Activated gamma-delta T cell treated with anti-CD3 and anti-CD28 coated beads, Interleukin-2, amount 50 U/mL, for 16 hours (primary cell): ENCODE results near the gene MCRS1.

Experiments used
- DNase-seq: peaks from one replicate; pipeline ENCODE4 v3.0.0-alpha.2; 2020; ENCODE audit warnings: low read depth

Gene MCRS1

DNA sequence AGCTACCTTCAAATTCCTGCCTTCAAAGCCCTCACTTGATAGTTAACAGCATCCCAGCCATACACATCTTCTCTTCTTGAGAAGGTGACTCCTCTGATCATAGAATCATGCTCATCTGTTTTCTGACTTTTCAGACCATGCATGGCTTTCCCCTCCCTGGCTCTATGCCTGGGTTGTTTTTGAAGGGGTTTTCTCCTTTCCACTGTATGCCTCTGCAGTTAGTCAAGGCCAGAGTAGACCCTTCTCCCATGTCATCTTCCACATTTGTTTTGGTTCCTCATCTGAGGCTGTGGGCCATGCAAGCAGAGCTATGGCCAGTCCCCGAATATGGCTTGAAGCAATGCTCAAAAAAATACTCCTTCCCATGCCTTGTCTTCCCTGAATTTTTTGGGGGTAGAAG is 14.3 kb upstream of the MCRS1 start:
- no peak for DNase-seq

DNA sequence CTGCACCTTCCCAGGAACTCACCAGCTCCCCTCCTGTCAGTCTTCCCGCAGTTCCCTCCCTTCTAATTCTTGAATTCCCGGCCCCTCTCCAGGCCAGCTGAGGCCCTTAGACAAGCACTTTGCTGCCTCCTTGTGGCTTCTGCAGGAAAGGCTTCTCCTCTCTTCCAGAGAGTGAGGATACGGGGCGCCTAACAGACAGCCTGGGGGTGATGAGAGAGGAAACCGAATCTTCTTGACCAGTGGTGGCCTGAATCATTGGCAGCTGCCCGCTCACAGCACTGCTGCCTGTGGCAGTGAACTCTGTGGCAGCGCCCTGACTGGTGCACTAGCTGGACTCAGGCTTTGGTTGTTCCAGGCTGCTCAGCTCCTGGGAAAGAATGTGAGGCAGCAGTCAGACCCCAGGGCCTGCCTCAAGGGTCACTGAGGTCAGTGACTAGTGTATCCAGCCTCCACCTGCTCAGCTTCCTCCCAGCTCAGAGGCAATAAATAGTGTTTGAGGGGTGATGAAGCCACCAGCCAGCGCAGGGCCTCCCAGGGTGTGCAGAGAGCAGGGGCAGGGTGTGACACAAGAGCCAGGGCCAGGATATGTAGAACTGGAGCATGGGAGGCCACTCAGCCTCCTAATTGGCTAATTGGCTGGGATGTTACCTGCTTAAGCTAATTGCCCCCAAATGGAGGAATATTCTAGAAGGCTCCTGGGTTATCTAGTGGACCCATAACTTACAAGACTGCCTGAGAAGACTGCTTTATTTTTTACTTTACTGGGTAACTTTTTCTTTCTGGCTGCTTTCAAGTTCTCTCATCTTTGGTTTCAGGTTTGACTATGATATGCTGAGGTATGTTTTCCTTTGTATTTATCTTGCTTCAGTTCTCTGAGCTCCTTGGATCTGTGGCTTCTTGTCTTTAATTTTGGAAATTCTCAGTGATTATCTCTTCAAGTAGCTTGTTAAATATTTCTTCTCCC is 12.9 kb upstream of the MCRS1 start:
- peak; percentile 31 for DNase-seq

DNA sequence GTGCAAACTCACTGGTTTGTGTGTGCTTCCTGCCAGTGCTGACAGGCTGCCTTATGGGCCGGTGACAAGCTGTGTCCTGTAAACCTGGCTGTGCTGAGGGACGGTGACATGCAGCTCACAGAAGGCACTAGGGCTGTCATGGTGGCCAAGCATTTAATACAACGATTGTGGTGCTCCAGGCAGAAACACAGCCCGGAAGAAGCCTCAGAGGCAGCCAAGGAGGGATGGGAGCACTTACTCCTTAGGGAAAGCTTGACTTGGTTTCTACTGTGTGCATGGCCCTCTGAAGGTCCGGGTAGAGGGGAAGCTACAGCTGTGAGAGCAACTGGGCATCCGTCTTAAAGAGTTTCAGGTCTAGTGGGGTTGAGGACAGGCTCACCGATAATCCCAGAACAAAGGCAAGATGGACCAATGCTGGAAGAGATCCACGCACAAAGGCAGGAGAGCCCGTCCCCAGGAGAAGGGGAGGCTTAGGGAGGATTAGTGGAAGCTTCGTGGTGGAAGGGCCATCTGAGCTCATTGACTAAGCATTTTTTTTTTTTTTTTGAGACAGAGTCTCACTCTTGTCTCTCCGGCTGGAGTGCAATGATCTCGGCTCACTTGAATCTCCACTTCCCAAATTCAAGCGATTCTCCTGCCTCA is 10.7 kb upstream of the MCRS1 start:
- DNase-seq = no peak

DNA sequence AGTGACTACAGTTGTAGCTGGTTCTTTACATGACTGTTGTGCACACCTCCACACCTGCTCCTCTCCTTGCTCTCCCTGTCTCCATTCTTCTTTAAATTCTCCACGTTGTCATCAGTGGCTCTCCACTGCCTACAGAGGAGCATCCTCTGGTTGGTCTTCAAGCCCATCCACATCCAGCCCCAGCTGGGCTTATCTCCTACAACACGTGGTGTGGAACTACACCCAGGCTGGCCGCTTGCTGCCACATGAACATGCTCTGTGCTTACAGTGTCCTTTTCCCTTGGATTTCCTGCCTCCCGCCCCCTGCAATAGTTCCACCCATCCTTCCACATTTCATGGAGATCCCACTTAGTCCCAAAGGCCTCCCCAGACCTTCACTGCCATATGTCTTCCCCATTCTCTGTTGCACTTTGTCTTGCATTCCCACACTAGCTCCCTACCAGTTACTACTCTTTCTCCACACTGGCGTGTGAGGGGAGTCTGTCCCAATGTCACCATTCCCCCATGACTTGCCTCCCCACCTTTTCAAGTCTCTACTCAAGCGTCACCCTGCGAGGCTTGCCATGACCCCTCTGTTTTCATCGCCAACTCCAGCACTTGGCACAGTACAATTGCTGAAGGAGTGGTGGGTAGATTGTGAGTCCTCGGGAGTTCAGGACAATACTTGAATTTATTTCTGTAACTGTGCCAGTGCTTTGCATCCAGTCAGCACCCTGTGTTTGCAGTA is 9.8 kb upstream of the MCRS1 start:
- DNase-seq = no peak

DNA sequence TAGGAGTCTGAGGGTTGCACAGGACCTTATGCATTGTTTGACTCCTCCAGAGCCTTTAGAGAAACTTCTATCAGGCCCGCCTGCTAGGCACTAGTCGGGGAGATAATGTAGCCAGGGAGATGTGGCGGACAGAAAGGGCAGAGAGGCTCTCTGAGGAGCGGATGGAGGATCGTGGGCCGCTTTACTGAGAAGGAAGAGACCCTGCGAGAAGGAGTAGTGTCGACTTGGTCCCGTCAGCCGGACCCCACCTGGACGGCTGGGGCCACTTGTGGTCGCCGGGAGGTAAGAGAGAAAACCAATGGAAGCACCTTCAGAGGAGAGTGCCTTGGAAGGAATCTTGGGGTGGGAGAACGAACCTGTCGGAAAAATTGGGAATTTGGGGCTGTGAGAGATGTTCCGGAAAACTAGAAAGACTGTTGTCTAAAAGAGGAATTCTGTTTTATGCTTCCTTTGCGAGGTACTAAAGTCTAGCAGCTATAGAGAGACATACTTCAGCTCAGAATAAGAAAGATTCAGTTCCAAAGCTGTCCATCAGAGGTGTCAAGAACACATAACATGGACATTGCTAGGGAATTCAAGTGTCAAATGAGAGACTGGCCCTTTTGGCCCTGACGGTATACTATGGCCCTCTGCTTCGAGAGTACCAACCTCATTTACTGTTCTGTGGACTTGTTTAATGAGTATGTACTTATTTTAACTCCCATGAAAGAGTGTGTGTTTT is 660 bp upstream of the MCRS1 start:
- no peak for DNase-seq

DNA sequence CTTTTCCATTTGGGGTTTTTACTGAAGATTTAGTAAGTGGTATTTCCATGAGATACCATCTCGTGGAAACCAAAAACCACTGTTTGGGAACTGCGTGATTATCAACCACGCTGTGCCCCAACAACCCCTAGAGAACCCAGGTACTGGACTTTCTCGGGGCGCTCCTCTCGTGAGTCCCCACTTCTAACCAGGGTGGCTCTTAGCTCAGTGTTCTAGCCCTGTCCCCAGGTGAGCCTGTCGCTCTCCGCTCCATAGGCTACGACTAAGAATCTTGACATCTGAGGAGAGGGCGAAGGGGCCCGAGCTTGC is 686 bp downstream of the MCRS1 start:
- no peak for DNase-seq

DNA sequence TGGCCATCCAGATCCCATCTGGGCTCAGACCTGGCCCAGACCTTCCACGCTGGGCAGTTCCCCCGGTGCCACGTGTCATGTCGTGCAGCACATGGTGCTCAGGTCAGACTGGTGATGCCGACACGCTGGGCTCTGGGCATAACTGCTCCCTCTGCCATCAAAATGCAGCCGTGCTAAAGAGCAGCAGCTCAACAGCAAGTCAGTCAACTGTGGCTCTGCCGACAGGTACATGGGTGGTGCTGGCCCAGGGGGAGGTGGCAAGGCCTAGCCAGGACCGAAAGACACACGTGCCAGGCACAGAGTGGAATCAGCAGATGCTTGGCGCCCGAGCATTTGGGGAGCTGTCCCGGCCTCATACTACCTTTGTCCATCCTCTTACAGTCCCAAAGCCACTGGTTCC is 1.6 kb downstream of the MCRS1 start:
- DNase-seq = no peak

DNA sequence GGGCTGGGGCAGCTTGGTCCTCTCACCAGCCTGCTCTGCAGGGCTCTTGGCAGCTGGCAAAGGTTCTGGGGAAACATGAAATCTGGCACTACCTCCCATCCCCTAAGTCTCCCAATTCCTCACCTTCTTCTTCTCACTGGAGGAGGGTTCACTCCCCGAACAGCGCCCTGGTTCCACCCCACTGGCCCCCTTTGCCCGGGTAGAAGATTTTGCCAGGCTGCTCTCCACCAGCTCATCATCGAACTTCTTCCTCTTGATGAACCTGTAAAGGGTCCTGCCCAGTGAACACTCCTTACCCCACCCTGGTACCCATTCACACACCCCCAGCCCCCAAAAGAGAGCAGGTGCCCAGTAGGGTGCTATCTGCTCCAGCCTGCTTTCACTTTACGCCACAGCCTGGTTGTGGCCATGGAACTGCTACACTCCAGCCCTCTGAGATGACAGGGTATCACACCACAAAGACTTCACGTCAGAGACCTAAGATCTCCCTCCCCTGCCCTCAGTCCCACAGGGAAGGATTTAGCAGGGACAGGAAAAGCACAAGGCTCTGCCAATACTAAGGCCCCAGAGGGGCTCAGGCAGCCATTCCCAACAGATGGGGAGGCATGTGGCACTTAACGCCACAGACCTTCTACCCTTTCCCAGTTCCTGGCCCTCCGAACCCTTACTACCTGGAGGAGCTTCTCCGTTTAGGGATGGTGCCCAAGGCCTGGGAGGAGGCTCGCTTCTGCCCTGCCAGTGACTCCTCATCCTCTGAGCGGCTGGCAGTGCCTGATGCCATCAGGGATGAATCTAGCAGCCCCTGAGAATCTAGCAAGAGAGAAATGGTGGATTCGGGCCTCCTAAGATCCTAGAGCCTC is 2.3 kb downstream of the MCRS1 start:
- DNase-seq = no peak

DNA sequence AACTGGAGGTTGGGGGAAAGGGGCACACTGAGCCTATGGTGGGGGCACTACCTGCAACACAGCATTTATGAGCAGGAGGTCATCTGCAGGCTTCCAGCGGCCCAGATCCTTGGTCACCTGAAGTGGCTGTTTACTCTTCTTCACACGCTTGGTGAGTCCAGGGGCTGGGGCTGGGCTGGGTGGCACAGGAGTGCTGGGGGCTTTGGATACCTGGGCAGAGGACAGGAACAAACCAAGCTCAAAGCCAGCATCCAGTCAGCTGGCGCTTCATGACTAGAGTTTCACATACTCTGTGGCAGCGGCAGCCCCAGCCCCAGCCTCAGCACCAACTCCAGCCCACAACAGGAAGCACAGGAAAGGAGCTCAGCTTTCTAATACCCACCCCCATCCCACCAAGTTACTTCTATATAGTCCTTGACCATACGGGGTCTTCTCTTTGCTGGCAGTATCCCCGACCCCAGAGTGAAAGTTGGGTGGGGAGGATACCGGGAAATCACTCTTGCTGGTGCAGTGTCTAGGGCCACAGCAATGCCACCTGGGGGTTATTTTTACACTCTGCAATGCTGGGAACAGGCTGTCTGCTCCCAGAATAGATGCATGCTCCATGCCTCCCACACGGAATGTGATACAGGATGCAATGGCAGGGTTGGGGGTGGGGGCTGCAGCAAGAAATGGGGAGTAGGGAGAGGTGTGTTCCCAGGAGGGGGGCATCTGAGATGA is 3.1 kb downstream of the MCRS1 start:
- no peak for DNase-seq

DNA sequence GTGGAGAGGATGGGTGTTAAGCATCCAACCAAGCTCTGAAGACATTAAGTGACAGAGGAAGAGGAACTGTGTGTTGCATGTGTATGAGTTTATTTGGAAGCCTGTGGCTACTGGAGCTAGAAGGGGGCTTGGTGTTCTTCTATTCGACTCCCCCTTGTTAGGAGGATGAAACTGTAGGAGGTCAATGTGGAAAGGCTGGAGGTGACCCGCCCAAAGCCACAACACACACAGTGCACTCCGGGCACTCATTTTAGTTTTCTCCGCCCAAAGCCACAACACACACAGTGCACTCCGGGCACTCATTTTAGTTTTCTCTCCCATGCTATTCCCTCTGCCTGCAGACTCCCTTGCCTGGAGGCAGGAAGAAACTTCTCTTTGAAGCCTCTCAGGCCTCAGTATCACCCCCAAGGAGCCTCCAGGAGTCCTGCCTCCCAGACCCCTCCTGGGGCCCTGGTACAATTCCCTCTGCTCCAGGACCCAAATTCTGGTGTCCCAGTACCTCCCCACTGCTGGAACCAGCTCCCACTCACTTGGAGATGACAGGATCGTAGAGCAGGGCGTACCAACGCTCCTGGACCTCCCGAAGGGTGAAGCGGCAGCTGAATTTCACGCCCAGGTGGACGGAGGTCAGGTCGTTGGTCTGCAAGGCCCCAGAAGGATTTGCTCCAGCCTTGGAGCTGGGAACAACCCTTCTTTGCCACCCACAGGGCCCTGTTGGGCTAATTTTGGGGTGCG is 3.8 kb downstream of the MCRS1 start:
- no peak for DNase-seq

DNA sequence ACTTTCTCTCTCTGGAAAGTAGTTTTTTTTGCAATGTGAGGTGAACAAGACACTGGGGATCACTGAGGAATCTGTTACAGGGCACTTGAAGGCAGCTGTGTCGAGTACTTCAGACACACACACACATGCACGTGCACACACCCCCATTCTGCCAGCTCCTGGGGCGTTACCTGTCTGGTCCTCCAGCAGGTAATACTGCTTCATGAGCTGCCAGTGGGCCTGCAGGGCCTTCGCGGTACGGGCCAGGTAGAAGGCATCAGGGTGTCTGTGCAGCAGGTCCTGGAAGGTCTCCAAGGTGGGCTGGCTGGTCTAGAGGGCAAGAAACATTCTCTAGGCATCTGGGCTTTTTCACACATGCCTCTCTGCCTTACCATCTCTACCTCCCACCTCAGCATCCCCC is 5.1 kb downstream of the MCRS1 start:
- DNase-seq = no peak

DNA sequence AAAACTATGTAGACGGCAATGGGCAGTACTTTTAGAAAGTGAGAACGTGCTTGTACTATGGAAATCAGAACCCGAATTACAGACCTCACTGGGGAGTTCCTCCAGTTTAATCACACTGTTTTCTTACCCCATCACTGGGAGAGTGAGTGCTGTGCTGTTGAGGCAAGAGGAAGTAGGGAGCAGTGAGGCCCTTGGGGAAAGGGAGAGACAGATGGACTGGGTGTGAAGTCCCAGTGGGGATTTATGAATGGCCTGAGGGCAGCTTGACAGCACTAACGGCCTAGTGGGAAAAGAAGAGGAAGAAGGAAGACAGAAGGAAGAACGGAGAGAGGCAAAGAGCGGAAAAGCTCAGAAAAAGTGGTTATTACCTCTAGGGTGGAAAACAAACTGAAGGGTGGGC is 5.7 kb downstream of the MCRS1 start:
- DNase-seq = no peak

DNA sequence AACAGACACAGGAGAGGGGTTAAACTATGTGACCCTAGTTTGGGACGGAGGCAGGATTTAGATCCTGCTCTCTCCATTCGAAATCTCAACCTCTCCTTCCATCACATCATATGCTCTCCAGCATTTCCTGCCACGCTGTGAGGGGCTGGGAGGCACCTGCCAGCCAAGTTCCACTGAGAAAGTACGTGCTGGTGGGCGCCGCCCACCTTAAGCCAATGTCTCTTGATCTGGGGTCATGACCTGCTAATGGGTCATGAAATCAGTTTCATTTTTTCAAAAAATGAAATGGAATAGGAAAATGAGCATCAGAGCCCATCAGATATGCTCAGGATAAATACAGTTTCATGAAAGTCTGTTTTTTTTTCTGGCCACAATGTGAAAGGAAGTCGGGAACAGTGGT is 7.2 kb downstream of the MCRS1 start:
- DNase-seq = no peak

DNA sequence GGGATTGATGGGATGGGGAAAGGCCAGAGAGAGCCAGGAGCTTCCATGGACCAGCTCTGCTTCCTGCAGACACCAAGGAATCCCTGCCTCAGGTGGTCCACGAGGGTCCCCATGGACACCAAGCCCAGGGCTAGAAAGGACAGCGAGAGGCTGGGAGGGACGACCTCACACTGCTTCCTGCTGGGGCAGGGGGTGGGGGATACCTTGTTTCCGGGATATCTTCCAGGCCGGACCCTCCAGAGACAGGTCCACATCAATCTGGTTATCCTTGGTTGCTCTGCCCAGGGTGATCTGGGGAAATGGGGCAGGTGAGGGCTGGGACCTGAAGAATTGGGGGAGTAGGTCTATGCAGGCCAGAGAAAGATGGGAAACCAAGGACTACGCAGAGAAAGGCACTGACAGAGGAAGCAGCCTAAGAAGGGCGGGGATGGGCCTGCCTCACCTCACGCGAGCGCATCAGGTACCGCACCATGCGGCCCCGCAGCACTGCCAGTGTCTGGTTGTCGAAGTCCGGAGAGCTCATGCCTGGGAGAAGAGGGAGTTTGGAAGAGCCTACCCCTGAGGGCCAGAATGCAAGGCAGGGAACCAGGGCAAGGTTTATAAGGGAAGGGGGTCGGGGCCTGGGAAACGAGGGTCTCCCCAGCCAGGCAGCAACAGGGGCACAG is 8.8 kb downstream of the MCRS1 start:
- no peak for DNase-seq

DNA sequence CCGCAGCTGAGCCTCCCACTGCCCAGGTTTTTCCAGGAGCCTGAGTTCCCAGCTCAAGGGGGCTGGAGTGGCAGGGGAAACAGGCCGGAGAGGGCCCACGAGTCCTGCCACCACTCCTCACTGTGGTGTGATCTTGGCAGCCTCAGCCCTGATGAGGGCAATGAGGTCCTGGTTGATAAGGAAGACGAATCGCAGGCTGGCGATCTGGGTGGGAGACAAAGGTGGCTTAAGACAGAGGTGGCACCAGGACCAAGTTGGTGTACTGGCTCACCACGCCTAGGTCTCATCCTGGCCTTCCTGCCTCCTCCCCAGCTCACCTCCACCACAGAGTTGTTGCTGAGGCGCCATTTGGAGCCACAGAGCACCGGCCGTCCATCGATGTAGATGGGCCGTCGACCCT is 9.4 kb downstream of the MCRS1 start:
- DNase-seq = no peak

DNA sequence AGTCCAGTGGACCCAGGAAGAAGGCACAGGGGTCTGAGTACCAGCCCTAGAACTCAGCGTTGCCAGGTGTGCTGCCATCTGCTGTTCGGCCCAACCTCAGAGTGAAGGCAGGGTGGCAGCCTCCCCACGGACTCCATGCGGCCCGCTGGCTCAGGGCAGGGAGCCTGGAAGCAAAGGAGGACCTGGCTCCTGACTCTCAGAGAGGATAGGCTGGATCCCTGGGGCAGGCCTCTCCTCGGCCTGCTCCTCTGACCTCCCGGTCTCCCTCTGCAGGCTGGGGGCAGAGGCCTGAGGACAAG is 10.1 kb downstream of the MCRS1 start:
- DNase-seq = no peak

DNA sequence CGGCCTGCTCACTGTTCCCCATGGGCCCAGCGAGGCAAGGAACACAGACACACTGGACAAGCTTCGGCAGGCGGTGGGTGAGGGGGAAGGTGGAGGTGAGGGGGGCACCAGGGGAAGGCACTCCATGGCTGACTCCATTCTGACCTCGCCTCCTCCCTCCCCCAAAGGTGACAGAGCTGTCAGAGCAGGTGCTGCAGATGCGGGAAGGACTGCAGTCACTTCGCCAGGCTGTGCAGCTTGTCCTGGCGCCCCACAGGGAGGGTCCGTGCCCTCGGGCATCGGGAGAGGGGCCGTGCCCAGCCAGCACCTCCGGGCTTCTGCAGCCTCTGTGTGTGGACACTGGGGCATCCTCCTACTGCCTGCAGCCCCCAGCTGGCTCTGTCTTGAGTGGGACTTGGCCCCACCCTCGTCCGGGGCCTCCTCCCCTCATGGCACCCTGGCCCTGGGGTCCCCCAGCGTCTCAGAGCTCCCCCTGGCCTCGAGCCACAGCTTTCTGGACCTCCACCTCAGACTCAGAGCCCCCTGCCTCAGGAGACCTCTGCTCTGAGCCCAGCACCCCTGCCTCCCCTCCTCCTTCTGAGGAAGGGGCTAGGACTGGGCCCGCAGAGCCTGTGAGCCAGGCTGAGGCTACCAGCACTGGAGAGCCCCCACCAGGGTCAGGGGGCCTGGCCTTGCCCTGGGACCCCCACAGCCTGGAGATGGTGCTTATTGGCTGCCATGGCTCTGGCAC is 10.6 kb downstream of the MCRS1 start:
- DNase-seq = no peak

DNA sequence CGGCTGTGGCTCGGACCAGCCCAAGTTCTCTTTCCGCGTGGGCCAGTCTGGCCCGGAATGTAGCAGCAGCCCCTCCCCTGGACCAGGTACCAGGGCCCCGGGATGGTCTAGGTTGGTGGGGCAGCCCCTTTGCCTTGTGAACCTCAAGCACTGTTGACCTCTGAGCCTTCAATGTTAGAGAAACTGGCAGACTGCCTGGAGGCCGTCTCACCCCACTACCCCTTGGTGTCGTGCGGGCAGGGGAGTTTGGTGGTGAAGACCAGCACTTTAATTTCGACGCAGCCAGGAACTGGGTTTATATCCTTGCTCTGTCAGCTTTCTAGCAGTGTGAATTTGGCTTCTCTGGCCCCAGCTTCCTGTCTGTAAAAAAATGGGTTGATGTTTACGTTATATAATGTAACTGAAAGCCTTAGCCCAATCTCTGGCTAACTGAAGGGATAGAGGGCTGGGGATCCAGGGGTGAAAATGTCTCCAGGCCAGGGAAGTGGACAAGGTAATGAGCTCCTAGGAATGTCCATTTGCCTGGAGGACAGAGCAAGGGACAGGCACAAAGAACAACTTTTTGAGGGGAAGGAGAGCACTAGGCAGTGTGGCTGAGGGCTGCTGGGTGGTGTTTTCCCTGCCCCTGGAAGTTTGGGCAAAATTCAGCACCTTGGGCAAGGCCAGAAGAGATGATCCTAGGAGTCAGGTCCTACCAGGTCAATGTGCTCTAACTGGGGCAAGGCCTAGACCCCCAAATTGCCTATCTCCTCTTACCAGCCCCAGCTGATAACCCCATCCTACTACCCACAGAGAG is 11.4 kb downstream of the MCRS1 start:
- no peak for DNase-seq
